ENCODE results near the gene CYB5R3. TPM values are rescaled to one million over a fixed set of nuclear protein-coding genes. Genes with fewer than 3 reads are reported as not detected.
A peak's percentile ranks its signal among the peaks of the same experiment; 100 is the strongest.

Gene CYB5R3
- polyA plus RNA-seq, 3 donors = 49.7 to 76.4 (median 54.0) TPM

DNA sequence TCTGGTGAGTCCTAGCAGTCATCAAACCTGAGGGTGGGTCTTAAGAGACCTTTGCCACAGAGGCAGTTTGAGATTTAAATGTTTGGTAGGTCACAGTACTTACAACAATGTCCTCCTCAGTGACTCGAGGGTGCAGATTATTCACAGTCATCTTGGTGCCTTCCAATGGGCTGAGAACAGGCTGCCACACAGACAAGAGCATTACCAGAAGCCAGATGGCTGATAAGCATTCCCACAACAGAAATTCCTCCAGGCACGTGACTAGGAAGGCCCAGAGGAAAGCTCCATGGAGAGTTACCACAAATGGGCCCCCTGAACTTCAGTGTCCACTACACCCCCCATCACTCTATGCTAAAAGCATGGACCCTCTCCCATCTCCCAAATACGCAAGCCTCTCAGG, 53.8 kb downstream of the CYB5R3 start:
- no peak overlapping the region for H3K27ac ChIP-seq (ENCODE audit: low read depth in 1 of 2, low read length in 2 of 2)
- Mint-ChIP-seq H3K4me1 (no peaks in the 10 kb centered on the region), H3K9me3 (no peaks in the 10 kb centered on the region), H3K36me3 (peaks cover 90 to 96% of the 10 kb centered on the region in 2 donors), H3K27ac (peak overlapping the region in 2 of 7 donors; percentile 3 to 43), H3K27me3 (ENCODE audit: low read depth in 3 of 3) (no peaks in the 10 kb centered on the region), H3K4me3 (no peak overlapping the region)
- no peaks in the 10 kb centered on the region for H3K9me3 ChIP-seq (replicated peaks in 1 of 2; ENCODE audit: control insufficient read depth in 1 of 2, insufficient read depth in 1 of 2, low read length in 2 of 2)
- peaks cover 70% of the 10 kb centered on the region for H4K20me1 ChIP-seq (ENCODE audit: insufficient read depth, low read length)
- H3K4me3 ChIP-seq (replicated peaks in 1 of 3; ENCODE audit: low read depth in 2 of 3, low read length in 3 of 3) = no peak overlapping the region
- peaks cover 59% of the 10 kb centered on the region for H3K79me2 ChIP-seq (ENCODE audit: insufficient read depth, low read length)
- intact Hi-C loops (cut with micrococcal nuclease) = no loop called here
- no peak overlapping the region for H2AFZ ChIP-seq (ENCODE audit: insufficient read depth, low read depth, low read length, poor library complexity, severe bottlenecking)
- H3K4me1 ChIP-seq (ENCODE audit: control insufficient read depth in 1 of 2, insufficient read depth in 2 of 2, low read length in 2 of 2) = no peaks in the 10 kb centered on the region
- 94% methylated on average over 2 of the region's 3 CpGs for WGBS (ENCODE audit: insufficient coverage)
- TF ChIP-seq, protein P1, sequence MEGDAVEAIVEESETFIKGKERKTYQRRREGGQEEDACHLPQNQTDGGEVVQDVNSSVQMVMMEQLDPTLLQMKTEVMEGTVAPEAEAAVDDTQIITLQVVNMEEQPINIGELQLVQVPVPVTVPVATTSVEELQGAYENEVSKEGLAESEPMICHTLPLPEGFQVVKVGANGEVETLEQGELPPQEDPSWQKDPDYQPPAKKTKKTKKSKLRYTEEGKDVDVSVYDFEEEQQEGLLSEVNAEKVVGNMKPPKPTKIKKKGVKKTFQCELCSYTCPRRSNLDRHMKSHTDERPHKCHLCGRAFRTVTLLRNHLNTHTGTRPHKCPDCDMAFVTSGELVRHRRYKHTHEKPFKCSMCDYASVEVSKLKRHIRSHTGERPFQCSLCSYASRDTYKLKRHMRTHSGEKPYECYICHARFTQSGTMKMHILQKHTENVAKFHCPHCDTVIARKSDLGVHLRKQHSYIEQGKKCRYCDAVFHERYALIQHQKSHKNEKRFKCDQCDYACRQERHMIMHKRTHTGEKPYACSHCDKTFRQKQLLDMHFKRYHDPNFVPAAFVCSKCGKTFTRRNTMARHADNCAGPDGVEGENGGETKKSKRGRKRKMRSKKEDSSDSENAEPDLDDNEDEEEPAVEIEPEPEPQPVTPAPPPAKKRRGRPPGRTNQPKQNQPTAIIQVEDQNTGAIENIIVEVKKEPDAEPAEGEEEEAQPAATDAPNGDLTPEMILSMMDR (IDR thresholded peaks at IDR 0.05) = no peak
- peaks cover 84 to 95% of the 10 kb centered on the region in 2 donors for H3K36me3 ChIP-seq (replicated peaks in 1 of 2; ENCODE audit: control insufficient read depth in 1 of 2, insufficient read depth in 2 of 2, low read length in 2 of 2)
- H3K27me3 ChIP-seq (ENCODE audit: control insufficient read depth in 2 of 2, insufficient read depth in 2 of 2, low read length in 2 of 2) = no peaks in the 10 kb centered on the region
- no peak for DNase-seq
- H3K9ac ChIP-seq (ENCODE audit: insufficient read depth, low read length, poor library complexity, severe bottlenecking) = no peak overlapping the region
- no peak overlapping the region for H3K4me2 ChIP-seq (replicated peaks; ENCODE audit: extremely low read depth, low read length, poor library complexity, severe bottlenecking)

DNA sequence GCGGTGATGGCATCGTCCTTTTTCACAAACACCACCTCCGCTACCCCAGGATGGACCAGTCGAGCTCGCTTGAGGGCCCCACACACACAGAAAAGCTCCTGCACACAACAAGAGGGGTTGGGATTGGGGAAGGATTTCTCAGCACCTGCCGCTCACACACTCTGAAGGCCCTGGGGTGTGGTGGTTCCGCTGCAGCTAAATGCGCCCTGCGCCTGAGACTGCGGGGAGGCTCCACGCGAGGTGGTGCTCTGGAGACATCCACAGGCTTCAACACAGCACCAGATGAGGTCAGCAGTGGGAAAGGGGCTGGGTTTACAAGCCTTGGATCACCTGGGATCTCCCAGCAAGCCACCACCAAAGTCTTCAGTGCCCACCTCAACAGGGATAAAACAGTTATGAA, 57.2 kb downstream of the CYB5R3 start:
- no peaks in the 10 kb centered on the region for H3K9me3 Mint-ChIP-seq
- H3K4me3 ChIP-seq (replicated peaks in 1 of 3; ENCODE audit: low read depth in 2 of 3, low read length in 3 of 3) = no peak overlapping the region
- H3K4me2 ChIP-seq (replicated peaks; ENCODE audit: extremely low read depth, low read length, poor library complexity, severe bottlenecking) = no peak overlapping the region
- peaks cover 21 to 31% of the 10 kb centered on the region in 2 donors for H3K4me1 ChIP-seq (ENCODE audit: control insufficient read depth in 1 of 2, insufficient read depth in 2 of 2, low read length in 2 of 2)
- H3K36me3 ChIP-seq (replicated peaks in 1 of 2; ENCODE audit: control insufficient read depth in 1 of 2, insufficient read depth in 2 of 2, low read length in 2 of 2) = peaks cover 68 to 75% of the 10 kb centered on the region in 2 donors
- H3K27me3 ChIP-seq (ENCODE audit: control insufficient read depth in 2 of 2, insufficient read depth in 2 of 2, low read length in 2 of 2) = no peaks in the 10 kb centered on the region
- peaks cover 34% of the 10 kb centered on the region for H3K79me2 ChIP-seq (ENCODE audit: insufficient read depth, low read length)
- DNase-seq = no peak
- peak overlapping the region in 3 of 7 donors; percentile 6 to 48 (median 6) for H3K27ac Mint-ChIP-seq
- H3K9me3 ChIP-seq (replicated peaks in 1 of 2; ENCODE audit: control insufficient read depth in 1 of 2, insufficient read depth in 1 of 2, low read length in 2 of 2) = no peaks in the 10 kb centered on the region
- H3K9ac ChIP-seq (ENCODE audit: insufficient read depth, low read length, poor library complexity, severe bottlenecking) = no peak overlapping the region
- peaks cover 48% of the 10 kb centered on the region for H4K20me1 ChIP-seq (ENCODE audit: insufficient read depth, low read length)
- H2AFZ ChIP-seq (ENCODE audit: insufficient read depth, low read depth, low read length, poor library complexity, severe bottlenecking) = no peak overlapping the region
- intact Hi-C loops (cut with micrococcal nuclease) = no loop called here
- TF ChIP-seq, protein P1 (IDR thresholded peaks at IDR 0.05) = no peak
- peaks cover 28% of the 10 kb centered on the region for H3K4me1 Mint-ChIP-seq
- H3K4me3 Mint-ChIP-seq = no peak overlapping the region
- H3K27me3 Mint-ChIP-seq (ENCODE audit: low read depth in 3 of 3) = no peaks in the 10 kb centered on the region
- peaks cover 73 to 85% of the 10 kb centered on the region in 2 donors for H3K36me3 Mint-ChIP-seq
- 100% methylated on average over 3 of the region's 12 CpGs for WGBS (ENCODE audit: insufficient coverage)
- H3K27ac ChIP-seq (ENCODE audit: low read depth in 1 of 2, low read length in 2 of 2) = no peak overlapping the region
